ENCODE results near the gene DYNLL1.

Gene DYNLL1

GRCh38 chr12:120536064-120536791 lies 40.3 kb downstream of the DYNLL1 start:
- Histone ChIP-seq H3K9me3 (ENCODE audit: control insufficient read depth, low read length) (no peaks in the 10 kb centered on the region), H2BK15ac (ENCODE audit: low read depth, poor library complexity, severe bottlenecking) (no peak overlapping the region), H3K79me1 (replicated peaks; ENCODE audit: low read length, poor library complexity, severe bottlenecking) (no peaks in the 10 kb centered on the region), H3K4me1 (ENCODE audit: control insufficient read depth, insufficient read depth, low read depth, low read length) (peaks cover 19% of the 10 kb centered on the region), H3K14ac (ENCODE audit: low read length in 2 of 2) (no peak overlapping the region), H2BK12ac (ENCODE audit: low read length in 2 of 2) (no peak overlapping the region), H4K91ac (ENCODE audit: low read length) (no peak overlapping the region), H3K4ac (ENCODE audit: low read depth in 1 of 2, low read length in 2 of 2) (no peak overlapping the region), H2AK5ac (ENCODE audit: low read length, severe bottlenecking) (no peak overlapping the region), H3K18ac (ENCODE audit: low read depth in 1 of 2, low read length in 2 of 2) (peak overlapping the region in 1 of 2 experiments; percentile 34), H3K23ac (ENCODE audit: low read length in 2 of 2) (peak overlapping the region in 1 of 2 experiments; percentile 68), H2BK5ac (ENCODE audit: low read depth, low read length, poor library complexity, severe bottlenecking) (no peak overlapping the region), H3K9ac (ENCODE audit: low read length) (peak overlapping the region; percentile 93), H3K27me3 (ENCODE audit: control insufficient read depth in 1 of 2, insufficient read depth in 1 of 2, low read length in 2 of 2) (no peaks in the 10 kb centered on the region), H3K4me3 (ENCODE audit: insufficient read depth in 1 of 2, low read depth in 1 of 2, low read length in 2 of 2) (peak overlapping the region in 1 of 2 experiments; percentile 100), H2AFZ (ENCODE audit: low read depth, low read length) (no peak overlapping the region), H3K4me2 (ENCODE audit: low read length, poor library complexity, severe bottlenecking) (peak overlapping the region; percentile 67), H2BK120ac (ENCODE audit: low read depth, low read length) (no peak overlapping the region), H4K8ac (ENCODE audit: low read length) (no peak overlapping the region), H3K27ac (ENCODE audit: low read length, poor library complexity, severe bottlenecking) (no peak overlapping the region), H3K36me3 (ENCODE audit: control insufficient read depth in 1 of 2, insufficient read depth in 2 of 2, low read depth in 1 of 2, low read length in 2 of 2) (peaks cover 5 to 11% of the 10 kb centered on the region in 2 experiments)
- WGBS: 93% methylated on average over 13 of the region's 13 CpGs
- DNase-seq: no peak

- no peak overlapping the region for H2AFZ ChIP-seq (ENCODE audit: low read depth, low read length)
- peaks cover 9 to 14% of the 10 kb centered on the region in 2 experiments for H3K36me3 ChIP-seq (ENCODE audit: control insufficient read depth in 1 of 2, insufficient read depth in 2 of 2, low read depth in 1 of 2, low read length in 2 of 2)
- no peaks in the 10 kb centered on the region for H3K9me3 ChIP-seq (ENCODE audit: control insufficient read depth, low read length)
- H3K79me1 ChIP-seq (replicated peaks; ENCODE audit: low read length, poor library complexity, severe bottlenecking): no peaks in the 10 kb centered on the region
- WGBS: 100% methylated on average over 3 of the region's 4 CpGs
- peak overlapping the region; percentile 67 for H3K9ac ChIP-seq (ENCODE audit: low read length)
- H3K18ac ChIP-seq (ENCODE audit: low read depth in 1 of 2, low read length in 2 of 2): no peak overlapping the region
- no peak overlapping the region for H4K91ac ChIP-seq (ENCODE audit: low read length)
- H3K4me1 ChIP-seq (ENCODE audit: control insufficient read depth, insufficient read depth, low read depth, low read length): peaks cover 21% of the 10 kb centered on the region
- no peak overlapping the region for H2BK15ac ChIP-seq (ENCODE audit: low read depth, poor library complexity, severe bottlenecking)
- H3K27me3 ChIP-seq (ENCODE audit: control insufficient read depth in 1 of 2, insufficient read depth in 1 of 2, low read length in 2 of 2): no peaks in the 10 kb centered on the region
- H2BK120ac ChIP-seq (ENCODE audit: low read depth, low read length): no peak overlapping the region
- H3K27ac ChIP-seq (ENCODE audit: low read length, poor library complexity, severe bottlenecking): no peak overlapping the region
- DNase-seq: no peak
- no peak overlapping the region for H2BK5ac ChIP-seq (ENCODE audit: low read depth, low read length, poor library complexity, severe bottlenecking)
- no peak overlapping the region for H3K4ac ChIP-seq (ENCODE audit: low read depth in 1 of 2, low read length in 2 of 2)
- no peak overlapping the region for H4K8ac ChIP-seq (ENCODE audit: low read length)
- no peak overlapping the region for H3K23ac ChIP-seq (ENCODE audit: low read length in 2 of 2)
- peak overlapping the region in 1 of 2 experiments; percentile 67 for H3K4me3 ChIP-seq (ENCODE audit: insufficient read depth in 1 of 2, low read depth in 1 of 2, low read length in 2 of 2)
- no peak overlapping the region for H2AK5ac ChIP-seq (ENCODE audit: low read length, severe bottlenecking)
- H3K14ac ChIP-seq (ENCODE audit: low read length in 2 of 2): no peak overlapping the region
- H3K4me2 ChIP-seq (ENCODE audit: low read length, poor library complexity, severe bottlenecking): no peak overlapping the region
- H2BK12ac ChIP-seq (ENCODE audit: low read length in 2 of 2): no peak overlapping the region
These were observed 41.9 kb downstream of the DYNLL1 start for GRCh38 chr12:120537856-120538220.

- Histone ChIP-seq H2BK15ac (ENCODE audit: low read depth, poor library complexity, severe bottlenecking) (no peak overlapping the region), H3K27me3 (ENCODE audit: control insufficient read depth in 1 of 2, insufficient read depth in 1 of 2, low read length in 2 of 2) (no peaks in the 10 kb centered on the region), H3K79me1 (replicated peaks; ENCODE audit: low read length, poor library complexity, severe bottlenecking) (no peaks in the 10 kb centered on the region), H2BK12ac (ENCODE audit: low read length in 2 of 2) (no peak overlapping the region), H3K4ac (ENCODE audit: low read depth in 1 of 2, low read length in 2 of 2) (no peak overlapping the region), H3K36me3 (ENCODE audit: control insufficient read depth in 1 of 2, insufficient read depth in 2 of 2, low read depth in 1 of 2, low read length in 2 of 2) (peaks cover 9 to 14% of the 10 kb centered on the region in 2 experiments), H3K18ac (ENCODE audit: low read depth in 1 of 2, low read length in 2 of 2) (no peak overlapping the region), H3K27ac (ENCODE audit: low read length, poor library complexity, severe bottlenecking) (peak overlapping the region; percentile 33), H3K4me1 (ENCODE audit: control insufficient read depth, insufficient read depth, low read depth, low read length) (peaks cover 21% of the 10 kb centered on the region), H3K4me3 (ENCODE audit: insufficient read depth in 1 of 2, low read depth in 1 of 2, low read length in 2 of 2) (peak overlapping the region in 1 of 2 experiments; percentile 67), H2BK120ac (ENCODE audit: low read depth, low read length) (no peak overlapping the region), H3K9me3 (ENCODE audit: control insufficient read depth, low read length) (no peaks in the 10 kb centered on the region), H2AFZ (ENCODE audit: low read depth, low read length) (no peak overlapping the region), H2AK5ac (ENCODE audit: low read length, severe bottlenecking) (no peak overlapping the region), H3K14ac (ENCODE audit: low read length in 2 of 2) (no peak overlapping the region), H2BK5ac (ENCODE audit: low read depth, low read length, poor library complexity, severe bottlenecking) (no peak overlapping the region), H4K8ac (ENCODE audit: low read length) (no peak overlapping the region), H4K91ac (ENCODE audit: low read length) (no peak overlapping the region), H3K23ac (ENCODE audit: low read length in 2 of 2) (no peak overlapping the region), H3K4me2 (ENCODE audit: low read length, poor library complexity, severe bottlenecking) (peak overlapping the region; percentile 47), H3K9ac (ENCODE audit: low read length) (peak overlapping the region; percentile 67)
- peak; percentile 15 for DNase-seq
- 72% methylated on average over 4 of the region's 6 CpGs for WGBS
These were observed 42.6 kb downstream of the DYNLL1 start for GRCh38 chr12:120538281-120539156.

GRCh38 chr12:120539303-120539702 lies 43.4 kb downstream of the DYNLL1 start:
- H4K8ac ChIP-seq (ENCODE audit: low read length): no peak overlapping the region
- H3K36me3 ChIP-seq (ENCODE audit: control insufficient read depth in 1 of 2, insufficient read depth in 2 of 2, low read depth in 1 of 2, low read length in 2 of 2): peaks cover 11 to 15% of the 10 kb centered on the region in 2 experiments
- H4K91ac ChIP-seq (ENCODE audit: low read length): no peak overlapping the region
- H3K4me1 ChIP-seq (ENCODE audit: control insufficient read depth, insufficient read depth, low read depth, low read length): peaks cover 21% of the 10 kb centered on the region
- 82% methylated on average over 1 of the region's 1 CpG for WGBS
- H2AK5ac ChIP-seq (ENCODE audit: low read length, severe bottlenecking): no peak overlapping the region
- no peak overlapping the region for H3K4me2 ChIP-seq (ENCODE audit: low read length, poor library complexity, severe bottlenecking)
- H2BK12ac ChIP-seq (ENCODE audit: low read length in 2 of 2): no peak overlapping the region
- H3K23ac ChIP-seq (ENCODE audit: low read length in 2 of 2): no peak overlapping the region
- DNase-seq: peak; percentile 28
- H2BK15ac ChIP-seq (ENCODE audit: low read depth, poor library complexity, severe bottlenecking): no peak overlapping the region
- no peaks in the 10 kb centered on the region for H3K27me3 ChIP-seq (ENCODE audit: control insufficient read depth in 1 of 2, insufficient read depth in 1 of 2, low read length in 2 of 2)
- H3K9me3 ChIP-seq (ENCODE audit: control insufficient read depth, low read length): no peaks in the 10 kb centered on the region
- no peak overlapping the region for H3K14ac ChIP-seq (ENCODE audit: low read length in 2 of 2)
- peak overlapping the region; percentile 67 for H3K9ac ChIP-seq (ENCODE audit: low read length)
- H3K4me3 ChIP-seq (ENCODE audit: insufficient read depth in 1 of 2, low read depth in 1 of 2, low read length in 2 of 2): no peak overlapping the region
- H3K27ac ChIP-seq (ENCODE audit: low read length, poor library complexity, severe bottlenecking): peak overlapping the region; percentile 14
- no peak overlapping the region for H3K4ac ChIP-seq (ENCODE audit: low read depth in 1 of 2, low read length in 2 of 2)
- H2BK120ac ChIP-seq (ENCODE audit: low read depth, low read length): no peak overlapping the region
- H2AFZ ChIP-seq (ENCODE audit: low read depth, low read length): no peak overlapping the region
- H3K79me1 ChIP-seq (replicated peaks; ENCODE audit: low read length, poor library complexity, severe bottlenecking): no peaks in the 10 kb centered on the region
- no peak overlapping the region for H3K18ac ChIP-seq (ENCODE audit: low read depth in 1 of 2, low read length in 2 of 2)
- no peak overlapping the region for H2BK5ac ChIP-seq (ENCODE audit: low read depth, low read length, poor library complexity, severe bottlenecking)
